GM06990 (cell line): ENCODE data around the gene PACS1.

Experiments used
- DNase-seq: peaks from one replicate; pipeline ENCODE4 v3.0.0-alpha.2; 2011; ENCODE audit not compliant: insufficient read length; ENCODE audit errors: extremely low read depth
- H3K27me3 ChIP-seq: replicated peaks from 2 replicates; pipeline ENCODE4 v1.6.0; 2011; ENCODE audit warnings: low read length; ENCODE audit not compliant: control insufficient read depth, insufficient read depth
- H3K36me3 ChIP-seq: 2 replicates; pipeline ENCODE4 v1.5.1; 2011; ENCODE audit warnings: low read length; ENCODE audit not compliant: control insufficient read depth, insufficient read depth
- H3K4me3 ChIP-seq: replicated peaks from 2 replicates; pipeline ENCODE4 v1.5.1; 2011; ENCODE audit warnings: low read depth, mild to moderate bottlenecking, control low read depth, low read length
- TF ChIP-seq, protein P1 (sequence below): IDR thresholded peaks from 2 replicates; pipeline ENCODE4 v1.5.1; 2011; ENCODE audit warnings: low read length, control low read depth, mild to moderate bottlenecking, inconsistent platforms; ENCODE audit not compliant: insufficient read depth, poor library complexity, severe bottlenecking

The PACS1 gene

DNA sequence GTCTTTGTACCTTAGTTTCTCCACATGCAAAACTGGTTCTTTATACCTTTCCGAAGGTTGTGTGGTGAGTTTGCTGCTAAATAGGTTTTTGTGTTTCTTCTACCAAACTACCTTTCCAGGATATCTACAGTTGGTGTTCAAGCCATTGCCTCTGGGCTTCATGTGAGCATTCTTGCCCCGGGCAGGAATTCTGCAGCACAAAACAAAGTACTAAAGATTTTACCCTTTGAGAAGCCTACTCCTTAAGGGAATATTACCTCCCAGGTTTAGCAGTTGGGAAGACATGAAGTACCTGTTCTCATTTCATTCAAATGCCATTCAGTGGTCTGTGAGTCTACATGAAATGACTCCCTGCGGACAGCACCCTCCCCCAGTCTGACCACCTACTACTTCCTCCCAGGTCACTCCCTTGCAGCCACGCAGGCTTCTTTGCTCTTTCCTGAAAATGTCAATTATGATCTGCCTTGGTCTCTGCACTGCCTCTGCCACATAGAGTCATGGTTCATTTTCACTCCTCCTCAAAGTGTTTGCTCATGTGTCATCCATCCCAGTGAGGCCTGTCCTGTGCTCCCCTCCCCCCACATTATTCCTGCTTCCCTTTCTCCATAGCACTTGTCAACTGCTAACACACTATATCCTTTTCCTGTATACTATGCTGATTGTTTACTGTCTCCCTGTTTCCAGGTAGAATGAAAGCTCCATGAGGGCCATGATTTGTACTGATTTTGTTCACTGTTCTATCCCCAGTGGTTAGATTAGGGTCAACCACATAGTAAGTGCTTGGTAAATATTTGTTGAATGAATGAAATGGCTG lies 36.9 kb downstream of the PACS1 start:
- TF ChIP-seq, protein P1, sequence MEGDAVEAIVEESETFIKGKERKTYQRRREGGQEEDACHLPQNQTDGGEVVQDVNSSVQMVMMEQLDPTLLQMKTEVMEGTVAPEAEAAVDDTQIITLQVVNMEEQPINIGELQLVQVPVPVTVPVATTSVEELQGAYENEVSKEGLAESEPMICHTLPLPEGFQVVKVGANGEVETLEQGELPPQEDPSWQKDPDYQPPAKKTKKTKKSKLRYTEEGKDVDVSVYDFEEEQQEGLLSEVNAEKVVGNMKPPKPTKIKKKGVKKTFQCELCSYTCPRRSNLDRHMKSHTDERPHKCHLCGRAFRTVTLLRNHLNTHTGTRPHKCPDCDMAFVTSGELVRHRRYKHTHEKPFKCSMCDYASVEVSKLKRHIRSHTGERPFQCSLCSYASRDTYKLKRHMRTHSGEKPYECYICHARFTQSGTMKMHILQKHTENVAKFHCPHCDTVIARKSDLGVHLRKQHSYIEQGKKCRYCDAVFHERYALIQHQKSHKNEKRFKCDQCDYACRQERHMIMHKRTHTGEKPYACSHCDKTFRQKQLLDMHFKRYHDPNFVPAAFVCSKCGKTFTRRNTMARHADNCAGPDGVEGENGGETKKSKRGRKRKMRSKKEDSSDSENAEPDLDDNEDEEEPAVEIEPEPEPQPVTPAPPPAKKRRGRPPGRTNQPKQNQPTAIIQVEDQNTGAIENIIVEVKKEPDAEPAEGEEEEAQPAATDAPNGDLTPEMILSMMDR: no peak
- Histone ChIP-seq H3K4me3 (no peak overlapping the region), H3K27me3 (no peaks in the 10 kb centered on the region), H3K36me3 (no peaks in the 10 kb centered on the region)
- DNase-seq: no peak

DNA sequence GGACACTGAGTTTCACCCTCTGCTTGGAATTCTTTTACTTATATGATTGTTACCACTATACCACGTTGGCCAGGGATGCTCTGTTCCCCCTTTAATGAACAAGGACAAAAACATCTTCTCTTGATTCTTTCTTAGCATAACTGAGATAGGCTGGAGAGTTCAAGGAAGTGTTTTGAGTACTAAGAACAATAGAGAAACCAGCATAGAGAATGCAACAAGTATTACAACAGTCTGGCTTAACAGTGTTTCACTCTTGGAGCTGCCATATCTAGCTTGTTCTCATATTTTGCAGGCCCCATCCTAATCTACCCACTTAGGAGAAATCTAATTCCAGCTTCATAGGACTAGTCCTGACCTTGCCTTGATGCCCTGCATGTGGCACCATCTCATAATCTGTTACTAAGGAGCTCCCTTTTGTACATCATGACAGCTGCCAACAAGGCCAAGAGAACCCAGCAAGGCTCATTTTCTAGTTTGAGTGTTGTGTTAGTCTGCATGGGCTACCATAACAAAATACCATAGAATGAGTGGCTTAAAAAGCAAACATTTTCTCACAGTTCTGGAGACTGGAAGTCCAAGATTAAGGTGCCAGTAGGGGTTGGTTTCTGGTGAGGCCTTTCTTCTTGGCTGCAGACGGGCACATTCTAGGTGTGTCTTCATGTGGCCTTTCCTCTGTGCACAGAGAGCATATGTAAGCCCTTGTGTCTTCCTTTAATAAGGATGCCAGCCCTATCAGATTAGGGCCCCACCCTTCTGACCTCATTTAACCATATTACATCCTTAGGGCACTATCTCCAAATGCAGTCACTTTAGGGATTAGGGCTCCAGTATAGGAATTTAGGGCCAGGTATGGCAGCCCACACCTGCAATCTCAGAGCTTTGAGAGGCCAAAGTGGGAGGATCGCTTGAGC lies 37.8 kb downstream of the PACS1 start:
- DNase-seq: no peak
- no peaks in the 10 kb centered on the region for H3K27me3 ChIP-seq
- no peak overlapping the region for H3K4me3 ChIP-seq
- H3K36me3 ChIP-seq: no peaks in the 10 kb centered on the region
- TF ChIP-seq, protein P1: no peak

DNA sequence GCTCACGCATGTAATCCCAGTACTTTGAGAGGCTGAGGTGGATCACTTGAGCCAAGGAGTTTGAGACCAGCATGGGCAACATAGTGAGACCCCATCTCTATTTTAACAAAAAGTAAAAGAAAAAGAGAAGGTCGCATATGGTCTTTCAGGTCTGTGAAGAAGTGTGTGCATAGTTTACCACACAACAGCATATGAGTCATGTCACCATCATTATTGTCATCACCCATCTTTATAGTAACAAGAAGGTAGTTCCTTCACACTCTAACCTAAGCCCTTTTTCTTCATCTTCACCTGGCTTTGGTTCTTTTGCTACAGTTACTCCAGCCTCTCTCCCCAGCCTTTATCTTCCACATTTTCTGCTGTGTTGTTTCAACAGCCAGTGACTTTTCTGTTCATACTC lies 39.2 kb downstream of the PACS1 start:
- TF ChIP-seq, protein P1: no peak
- Histone ChIP-seq H3K4me3 (no peak overlapping the region), H3K27me3 (no peaks in the 10 kb centered on the region), H3K36me3 (no peaks in the 10 kb centered on the region)
- no peak for DNase-seq

DNA sequence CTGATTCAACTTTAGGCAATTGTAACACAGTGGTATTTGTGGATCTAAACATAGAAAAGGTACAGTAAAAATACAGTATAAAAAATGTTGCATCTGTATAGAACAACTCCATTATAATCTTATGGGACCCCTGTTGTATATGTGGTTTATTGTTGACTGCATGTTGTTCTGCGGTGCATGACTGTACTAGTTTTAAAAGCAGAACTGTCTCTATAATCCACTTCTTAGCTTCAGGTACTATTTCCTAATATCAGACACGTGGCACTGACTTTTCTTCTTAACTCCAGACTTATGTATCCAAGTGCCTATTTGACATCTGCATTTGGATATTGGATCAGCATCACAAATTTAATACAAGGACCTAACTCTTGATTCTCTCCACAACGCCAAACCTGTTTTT lies 41.1 kb downstream of the PACS1 start:
- Histone ChIP-seq H3K27me3 (no peaks in the 10 kb centered on the region), H3K4me3 (no peak overlapping the region), H3K36me3 (no peaks in the 10 kb centered on the region)
- TF ChIP-seq, protein P1: no peak
- DNase-seq: no peak

DNA sequence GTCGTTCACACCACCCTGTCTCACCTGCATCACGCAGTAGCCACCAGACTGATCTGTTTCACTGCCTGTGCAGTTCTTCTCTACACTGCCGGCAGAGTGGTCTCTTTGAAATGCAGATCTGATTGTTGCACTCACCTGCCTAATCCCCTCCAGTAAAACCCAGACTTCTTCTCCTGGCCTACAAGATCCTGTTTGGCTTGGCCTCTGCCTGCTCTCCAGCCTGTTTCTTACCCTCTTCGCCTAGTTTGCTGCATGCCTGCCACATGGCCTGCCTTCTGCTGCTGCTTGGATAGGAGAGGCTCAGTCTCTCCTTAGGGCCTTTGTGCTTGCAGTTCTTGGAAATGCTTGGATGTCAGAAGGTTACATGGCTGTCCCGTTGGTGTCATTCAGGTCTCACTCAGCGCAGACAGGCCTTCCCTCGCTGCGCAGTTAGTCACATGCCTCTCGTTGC lies 42.0 kb downstream of the PACS1 start:
- no peak overlapping the region for H3K4me3 ChIP-seq
- H3K27me3 ChIP-seq: no peaks in the 10 kb centered on the region
- TF ChIP-seq, protein P1: no peak
- H3K36me3 ChIP-seq: no peaks in the 10 kb centered on the region
- no peak for DNase-seq
